Endothelial cell of umbilical vein (primary cell): ENCODE measurements around the gene LGALS13. TPM values are rescaled to one million over a fixed set of nuclear protein-coding genes. Genes with fewer than 3 reads are reported as not detected.

Experiments used
- BruUV-seq: library from RNA; stranded (reverse); fragments of 400-500 nt; replicated peaks from 2 replicates; lab custom pipeline; 2021; lab: Mats Ljungman, UMichigan
- CTCF ChIA-PET: fragments of 300-600, 350-600 bp; sonication (Branson Sonifier 250); formaldehyde crosslinking; loops from one replicate; lab custom pipeline; 2021; ENCODE audit warnings: antibody characterized with exemption, inconsistent platforms; lab: Charles Lee
- POLR2A ChIA-PET: fragments of 300-600, 350-600 bp; sonication (Branson Sonifier 250); formaldehyde crosslinking; loops from one replicate; lab custom pipeline; 2021; ENCODE audit warnings: antibody characterized with exemption, inconsistent platforms; lab: Charles Lee
- DNase-seq: peaks from one replicate; pipeline ENCODE4 v3.0.0-alpha.2; 2011; ENCODE audit warnings: low read depth, low spot score
- FAIRE-seq: peaks from 2 replicates; lab custom pipeline; 2011; peaks lifted over from hg19 to GRCh38; lab: Jason Lieb, UNC
- H2AFZ ChIP-seq: 2 replicates; pipeline ENCODE4 v1.6.0; 2012; ENCODE audit warnings: low read depth, low read length, control low read depth, inconsistent platforms
- H3K27ac ChIP-seq: 2 replicates; pipeline ENCODE4 v1.5.1; 2011; ENCODE audit warnings: low read depth, mild to moderate bottlenecking, control low read depth, low read length, moderate library complexity; ENCODE audit not compliant: insufficient read depth
- H3K27me3 ChIP-seq, 2 experiments: 2 replicates each; pipeline versions ENCODE4 v1.6.0 to v1.6.1; 2011; ENCODE audit warnings: low read length in 2 of 2, mixed read lengths in 1 of 2; ENCODE audit not compliant: control insufficient read depth in 2 of 2, insufficient read depth in 2 of 2
- H3K36me3 ChIP-seq, 2 experiments: 2 replicates in 1 of 2; 3 replicates in 1 of 2; pipeline ENCODE4 v1.5.1; 2011; ENCODE audit warnings: low read length in 2 of 2, mild to moderate bottlenecking in 1 of 2, moderate library complexity in 1 of 2; ENCODE audit not compliant: control insufficient read depth in 2 of 2, insufficient read depth in 2 of 2; ENCODE audit errors: extremely low read depth in 1 of 2
- H3K4me1 ChIP-seq: 3 replicates; pipeline ENCODE4 v1.5.1; 2011; ENCODE audit warnings: mild to moderate bottlenecking, low read length; ENCODE audit not compliant: control insufficient read depth, insufficient read depth; ENCODE audit errors: extremely low read depth
- H3K4me2 ChIP-seq: 2 replicates; pipeline ENCODE4 v1.6.1; 2011; ENCODE audit warnings: low read length, control low read depth, mixed read lengths; ENCODE audit not compliant: insufficient read depth
- H3K4me3 ChIP-seq, 3 experiments: fragments of 200-600 bp in 1 of 3; sonication (generic), shearing (Covaris generic) in 1 of 3; replicated peaks in 1 of 3; 2 replicates each; pipeline ENCODE4 v1.5.1; 2011 to 2016; ENCODE audit warnings: control low read depth in 3 of 3, low read length in 3 of 3, mild to moderate bottlenecking in 2 of 3, inconsistent platforms in 1 of 3, low read depth in 1 of 3, moderate library complexity in 1 of 3; ENCODE audit not compliant: insufficient read depth in 1 of 3
- H3K79me2 ChIP-seq: 2 replicates; pipeline ENCODE4 v1.6.0; 2012; ENCODE audit warnings: low read length, inconsistent platforms; ENCODE audit not compliant: control insufficient read depth, insufficient read depth
- H3K9ac ChIP-seq: replicated peaks from 2 replicates; pipeline ENCODE3; 2011; ENCODE audit warnings: low read length, control low read depth; ENCODE audit not compliant: insufficient read depth; ENCODE audit errors: extremely low read depth
- H3K9me1 ChIP-seq: replicated peaks from 3 replicates; pipeline ENCODE4 v1.6.0; 2011; ENCODE audit warnings: mild to moderate bottlenecking, low read length; ENCODE audit not compliant: control insufficient read depth, insufficient read depth; ENCODE audit errors: extremely low read depth
- H3K9me3 ChIP-seq: replicated peaks from 2 replicates; pipeline ENCODE4 v1.5.1; 2012; ENCODE audit warnings: low read length, inconsistent platforms; ENCODE audit not compliant: control insufficient read depth, insufficient read depth
- H4K20me1 ChIP-seq: replicated peaks from 2 replicates; pipeline ENCODE3; 2011; ENCODE audit warnings: mild to moderate bottlenecking, low read length; ENCODE audit not compliant: control insufficient read depth, insufficient read depth; ENCODE audit errors: extremely low read depth
- CTCF ChIP-seq, 2 donors: IDR thresholded peaks; 1 replicate in 1 of 2; 2 replicates in 1 of 2; pipeline ENCODE4 v1.5.1; 2011; ENCODE audit warnings: low read length in 2 of 2, mild to moderate bottlenecking in 2 of 2, moderate library complexity in 2 of 2, control low read depth in 1 of 2, inconsistent platforms in 1 of 2, low read depth in 1 of 2; ENCODE audit not compliant: insufficient read depth in 1 of 2; ENCODE audit errors: extremely low read depth in 1 of 2
- EZH2 ChIP-seq: IDR thresholded peaks from 2 replicates; pipeline ENCODE4 v1.6.1; 2012; ENCODE audit warnings: borderline replicate concordance, low read depth, mild to moderate bottlenecking, moderate library complexity, low read length, inconsistent platforms; ENCODE audit not compliant: severe bottlenecking
- GATA2 ChIP-seq: IDR thresholded peaks from 2 replicates; pipeline ENCODE4 v1.7.0; 2011; ENCODE audit warnings: low read depth, mild to moderate bottlenecking, moderate library complexity, mixed read lengths, low read length; ENCODE audit not compliant: insufficient read length, insufficient read depth
- JUN ChIP-seq: IDR thresholded peaks from 2 replicates; pipeline ENCODE4 v1.6.1; 2011; ENCODE audit warnings: borderline replicate concordance, low read depth; ENCODE audit not compliant: insufficient read length, insufficient read depth
- MAX ChIP-seq: IDR thresholded peaks from 2 replicates; pipeline ENCODE4 v1.6.1; 2011; ENCODE audit not compliant: insufficient read depth, insufficient read length
- MYC ChIP-seq: IDR thresholded peaks from one replicate; pipeline ENCODE4 v1.6.1; 2011; ENCODE audit warnings: mild to moderate bottlenecking, low read depth, low read length
- POLR2A ChIP-seq: IDR thresholded peaks from 2 replicates; pipeline ENCODE4 v1.6.1; 2012; ENCODE audit warnings: low read depth, mild to moderate bottlenecking, control low read depth, low read length
- POLR2AphosphoS5 ChIP-seq: IDR thresholded peaks from 2 replicates; pipeline ENCODE4 v1.6.1; 2012; ENCODE audit warnings: low read depth, mild to moderate bottlenecking, control low read depth, low read length, moderate library complexity; ENCODE audit not compliant: insufficient read depth
- dilution Hi-C: fragments of 300-500 bp; cut with MboI; formaldehyde crosslinking; loops from one replicate; pipeline ENCODE4 v1.15.0; 2019; ENCODE audit warnings: low sequenced_read_pairs; ENCODE audit not compliant: extremely low pct_ligation_motif_present
- intact Hi-C: fragments of 100-400 bp; cut with micrococcal nuclease; formaldehyde crosslinking; loops from one replicate; pipeline ENCODE4 v1.10.0; 2022
- polyA plus RNA-seq, 4 experiments: library from polyadenylated mRNA; depleted of rRNA in 3 of 4; stranded (reverse) in 3 of 4; unstranded in 1 of 4; fragments of >200 nt; gene quantifications; 2 replicates each; pipeline versions ENCODE4 v1.2.1 to v1.2.3, GENCODE V29; 2011 to 2012; ENCODE audit warnings: missing spikeins in 1 of 4
- total RNA-seq: library from RNA; stranded (reverse); gene quantifications from 2 replicates; pipeline ENCODE4 v1.2.3, GENCODE V29; 2021

LGALS13 gene
- total and polyA plus RNA-seq, 2 donors (not counting 3 experiments of a cell fraction or from before 2014, with no cell fraction given) = not detected

- Histone ChIP-seq H3K9me3 (no peaks in the 10 kb centered on the region), H2AFZ (no peak overlapping the region), H3K27me3 (no peaks in the 10 kb centered on the region), H3K79me2 (no peaks in the 10 kb centered on the region), H4K20me1 (no peaks in the 10 kb centered on the region), H3K9me1 (no peaks in the 10 kb centered on the region), H3K4me1 (no peaks in the 10 kb centered on the region), H3K27ac (no peak overlapping the region), H3K36me3 (no peaks in the 10 kb centered on the region), H3K4me2 (no peak overlapping the region), H3K9ac (no peak overlapping the region), H3K4me3 (no peak overlapping the region)
- dilution Hi-C loops (no loop called here), intact Hi-C loops (no loop called here)
- TF ChIP-seq CTCF (IDR thresholded peaks at IDR 0.05; ENCODE audit: extremely low read depth in 1 of 2, insufficient read depth in 1 of 2, low read depth in 1 of 2, low read length in 2 of 2) = no peak
- TF ChIP-seq MAX = no peak
- BruUV-seq = no TSS peak
- ChIA-PET POLR2A (no interaction called here), CTCF (no interaction called here)
- DNase-seq (no peak), FAIRE-seq (no peak)
Measured at GRCh38 chr19:39641773-39642172, 39.4 kb downstream of the LGALS13 start.

- Histone ChIP-seq H3K27ac (no peak overlapping the region), H2AFZ (no peak overlapping the region), H3K79me2 (no peaks in the 10 kb centered on the region), H3K4me2 (no peak overlapping the region), H3K36me3 (no peaks in the 10 kb centered on the region), H3K9ac (no peak overlapping the region), H3K4me1 (no peaks in the 10 kb centered on the region), H3K9me1 (no peaks in the 10 kb centered on the region), H3K9me3 (no peaks in the 10 kb centered on the region), H3K4me3 (no peak overlapping the region), H4K20me1 (no peaks in the 10 kb centered on the region), H3K27me3 (no peaks in the 10 kb centered on the region)
- TF ChIP-seq MYC (no peak), JUN (no peak), POLR2A (no peak), GATA2 (no peak), CTCF (IDR thresholded peaks at IDR 0.05; ENCODE audit: extremely low read depth in 1 of 2, insufficient read depth in 1 of 2, low read depth in 1 of 2, low read length in 2 of 2) (no peak), EZH2 (no peak), POLR2AphosphoS5 (no peak)
- dilution Hi-C loops (no loop called here), intact Hi-C loops (no loop called here)
- no peak for FAIRE-seq
- POLR2A ChIA-PET = no interaction called here
- no TSS peak for BruUV-seq
- DNase-seq = no peak
- CTCF ChIA-PET = no interaction called here
Measured at GRCh38 chr19:39643591-39643990, 41.3 kb downstream of the LGALS13 start.
